ENCODE measurements around the gene FAM174B.

The FAM174B gene

GRCh38 chr15:92600856-92601255 lies 54.7 kb downstream of the FAM174B start:
- no peak overlapping the region for H3K23ac ChIP-seq (ENCODE audit: low read length)
- H3K4me2 ChIP-seq (ENCODE audit: low read length), result no peak overlapping the region
- no peaks in the 10 kb centered on the region for H3K4me1 ChIP-seq (ENCODE audit: control insufficient read depth, low read depth, low read length)
- no peaks in the 10 kb centered on the region for H3K27me3 ChIP-seq (ENCODE audit: insufficient read depth, low read length, poor library complexity)
- H3K9ac ChIP-seq (ENCODE audit: low read length), result no peak overlapping the region
- no peak overlapping the region for H2BK5ac ChIP-seq (ENCODE audit: low read length)
- no peaks in the 10 kb centered on the region for H3K36me3 ChIP-seq (ENCODE audit: control insufficient read depth, insufficient read depth, low read length)
- no peak for DNase-seq
- no peak overlapping the region for H4K5ac ChIP-seq (ENCODE audit: low read length)
- WGBS (ENCODE audit: extremely low coverage, insufficient coverage, low lambda C conversion rate), result no CpG with 5 or more reads among the region's 3 CpGs
- H3K79me1 ChIP-seq (ENCODE audit: low read length), result no peaks in the 10 kb centered on the region
- no peak overlapping the region for H2AK5ac ChIP-seq (ENCODE audit: low read length)
- H3K27ac ChIP-seq (ENCODE audit: low read depth, low read length), result no peak overlapping the region
- H3K18ac ChIP-seq (ENCODE audit: low read length), result no peak overlapping the region
- H2BK120ac ChIP-seq (ENCODE audit: low read depth, low read length), result no peak overlapping the region
- no peaks in the 10 kb centered on the region for H3K79me2 ChIP-seq (ENCODE audit: control insufficient read depth, insufficient read depth, low read length)
- H3K4ac ChIP-seq (ENCODE audit: low read depth, low read length), result no peak overlapping the region
- no peak overlapping the region for H4K8ac ChIP-seq (ENCODE audit: low read depth, low read length)
- no peak overlapping the region for H2BK15ac ChIP-seq (replicated peaks; ENCODE audit: low read depth)
- H3K56ac ChIP-seq (ENCODE audit: low read length), result no peak overlapping the region
- no peak overlapping the region for H3K4me3 ChIP-seq (ENCODE audit: low read length)

DNA sequence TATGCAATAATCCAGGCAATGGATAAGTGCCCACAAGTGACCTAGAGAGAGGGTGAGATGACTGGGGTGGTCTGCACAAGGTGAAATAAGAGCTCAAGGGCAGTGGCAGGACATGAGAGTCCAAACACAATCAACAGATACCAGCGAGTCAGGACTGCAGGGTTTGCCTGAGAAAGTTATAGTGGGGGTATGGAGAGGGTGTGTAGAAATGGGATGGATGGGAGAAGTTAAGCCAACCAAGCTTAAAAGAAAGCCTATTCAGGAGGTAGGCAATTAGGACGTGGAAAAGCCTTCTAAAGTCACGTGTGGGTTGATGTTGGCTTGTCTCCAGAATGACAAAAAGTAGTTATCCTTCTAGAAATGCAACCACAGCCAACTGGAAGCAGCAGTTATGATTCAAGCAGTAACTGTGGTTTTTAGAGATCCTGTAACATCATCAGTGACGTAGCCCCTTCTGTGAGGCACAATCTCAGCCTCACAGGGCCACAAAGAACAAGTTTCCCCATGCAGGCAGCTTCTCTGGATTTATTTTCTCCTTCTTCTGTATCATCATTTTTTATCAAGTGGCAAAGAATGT lies 56.1 kb downstream of the FAM174B start:
- no peak for DNase-seq
- Histone ChIP-seq H3K4me2 (ENCODE audit: low read length) (no peak overlapping the region), H2BK5ac (ENCODE audit: low read length) (no peak overlapping the region), H3K27ac (ENCODE audit: low read depth, low read length) (no peak overlapping the region), H3K18ac (ENCODE audit: low read length) (no peak overlapping the region), H2BK120ac (ENCODE audit: low read depth, low read length) (no peak overlapping the region), H3K9ac (ENCODE audit: low read length) (no peak overlapping the region), H3K79me2 (ENCODE audit: control insufficient read depth, insufficient read depth, low read length) (no peaks in the 10 kb centered on the region), H2BK15ac (replicated peaks; ENCODE audit: low read depth) (no peak overlapping the region), H3K4ac (ENCODE audit: low read depth, low read length) (no peak overlapping the region), H3K23ac (ENCODE audit: low read length) (no peak overlapping the region), H2AK5ac (ENCODE audit: low read length) (no peak overlapping the region), H3K4me3 (ENCODE audit: low read length) (no peak overlapping the region), H3K79me1 (ENCODE audit: low read length) (no peaks in the 10 kb centered on the region), H3K27me3 (ENCODE audit: insufficient read depth, low read length, poor library complexity) (no peaks in the 10 kb centered on the region), H3K36me3 (ENCODE audit: control insufficient read depth, insufficient read depth, low read length) (no peaks in the 10 kb centered on the region), H4K8ac (ENCODE audit: low read depth, low read length) (no peak overlapping the region), H3K56ac (ENCODE audit: low read length) (no peak overlapping the region), H3K4me1 (ENCODE audit: control insufficient read depth, low read depth, low read length) (no peaks in the 10 kb centered on the region), H4K5ac (ENCODE audit: low read length) (no peak overlapping the region)
- WGBS (ENCODE audit: extremely low coverage, insufficient coverage, low lambda C conversion rate), result no CpG with 5 or more reads among the region's 4 CpGs

DNA sequence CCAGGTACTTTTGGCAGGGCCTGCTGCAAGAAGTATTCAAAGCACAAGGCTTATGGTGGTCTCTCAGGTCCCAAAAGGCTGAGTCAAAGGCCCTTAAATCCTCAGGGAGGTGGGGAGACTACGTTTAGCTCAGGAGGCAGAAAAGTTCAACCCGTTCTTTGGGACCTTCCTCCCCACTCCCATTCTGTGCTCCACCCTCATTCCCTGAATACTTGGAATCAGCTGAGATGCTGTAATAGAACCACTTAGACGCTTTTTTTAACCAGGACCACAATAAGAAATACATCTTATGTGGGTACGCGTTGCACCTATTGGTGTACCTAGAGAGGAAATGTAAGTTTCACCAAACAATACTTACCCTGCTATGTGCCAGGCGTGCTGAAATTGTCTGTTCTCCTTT lies 58.0 kb downstream of the FAM174B start:
- H4K8ac ChIP-seq (ENCODE audit: low read depth, low read length), result no peak overlapping the region
- no peak overlapping the region for H4K5ac ChIP-seq (ENCODE audit: low read length)
- no peak overlapping the region for H3K4me2 ChIP-seq (ENCODE audit: low read length)
- no peak overlapping the region for H3K4me3 ChIP-seq (ENCODE audit: low read length)
- H3K27ac ChIP-seq (ENCODE audit: low read depth, low read length), result no peak overlapping the region
- H3K79me2 ChIP-seq (ENCODE audit: control insufficient read depth, insufficient read depth, low read length), result no peaks in the 10 kb centered on the region
- no peaks in the 10 kb centered on the region for H3K79me1 ChIP-seq (ENCODE audit: low read length)
- H3K23ac ChIP-seq (ENCODE audit: low read length), result no peak overlapping the region
- DNase-seq, result no peak
- H2BK5ac ChIP-seq (ENCODE audit: low read length), result no peak overlapping the region
- no peak overlapping the region for H3K4ac ChIP-seq (ENCODE audit: low read depth, low read length)
- H3K4me1 ChIP-seq (ENCODE audit: control insufficient read depth, low read depth, low read length), result no peaks in the 10 kb centered on the region
- no peak overlapping the region for H3K56ac ChIP-seq (ENCODE audit: low read length)
- WGBS (ENCODE audit: extremely low coverage, insufficient coverage, low lambda C conversion rate), result no CpG with 5 or more reads among the region's 6 CpGs
- no peak overlapping the region for H2AK5ac ChIP-seq (ENCODE audit: low read length)
- no peaks in the 10 kb centered on the region for H3K27me3 ChIP-seq (ENCODE audit: insufficient read depth, low read length, poor library complexity)
- H2BK15ac ChIP-seq (replicated peaks; ENCODE audit: low read depth), result no peak overlapping the region
- no peaks in the 10 kb centered on the region for H3K36me3 ChIP-seq (ENCODE audit: control insufficient read depth, insufficient read depth, low read length)
- H3K9ac ChIP-seq (ENCODE audit: low read length), result no peak overlapping the region
- H3K18ac ChIP-seq (ENCODE audit: low read length), result no peak overlapping the region
- H2BK120ac ChIP-seq (ENCODE audit: low read depth, low read length), result no peak overlapping the region

- Histone ChIP-seq H2BK120ac (ENCODE audit: low read depth, low read length) (no peak overlapping the region), H3K56ac (ENCODE audit: low read length) (no peak overlapping the region), H3K4me3 (ENCODE audit: low read length) (no peak overlapping the region), H3K79me1 (ENCODE audit: low read length) (no peaks in the 10 kb centered on the region), H3K4me1 (ENCODE audit: control insufficient read depth, low read depth, low read length) (no peaks in the 10 kb centered on the region), H3K9ac (ENCODE audit: low read length) (no peak overlapping the region), H3K79me2 (ENCODE audit: control insufficient read depth, insufficient read depth, low read length) (no peaks in the 10 kb centered on the region), H2BK5ac (ENCODE audit: low read length) (no peak overlapping the region), H3K23ac (ENCODE audit: low read length) (no peak overlapping the region), H3K36me3 (ENCODE audit: control insufficient read depth, insufficient read depth, low read length) (no peaks in the 10 kb centered on the region), H4K5ac (ENCODE audit: low read length) (no peak overlapping the region), H3K4me2 (ENCODE audit: low read length) (no peak overlapping the region), H3K4ac (ENCODE audit: low read depth, low read length) (no peak overlapping the region), H3K27ac (ENCODE audit: low read depth, low read length) (no peak overlapping the region), H2BK15ac (replicated peaks; ENCODE audit: low read depth) (no peak overlapping the region), H3K27me3 (ENCODE audit: insufficient read depth, low read length, poor library complexity) (no peaks in the 10 kb centered on the region), H4K8ac (ENCODE audit: low read depth, low read length) (no peak overlapping the region), H2AK5ac (ENCODE audit: low read length) (no peak overlapping the region), H3K18ac (ENCODE audit: low read length) (no peak overlapping the region)
- no peak for DNase-seq
- WGBS (ENCODE audit: extremely low coverage, insufficient coverage, low lambda C conversion rate), result no CpG with 5 or more reads among the region's 5 CpGs
These were observed 59.0 kb downstream of the FAM174B start for GRCh38 chr15:92596623-92597022.

GRCh38 chr15:92595506-92596381 lies 59.8 kb downstream of the FAM174B start:
- H3K27ac ChIP-seq (ENCODE audit: low read depth, low read length), result no peak overlapping the region
- H3K23ac ChIP-seq (ENCODE audit: low read length), result no peak overlapping the region
- H4K5ac ChIP-seq (ENCODE audit: low read length), result no peak overlapping the region
- H3K79me1 ChIP-seq (ENCODE audit: low read length), result no peaks in the 10 kb centered on the region
- DNase-seq, result no peak
- H3K4me2 ChIP-seq (ENCODE audit: low read length), result no peak overlapping the region
- no peak overlapping the region for H3K56ac ChIP-seq (ENCODE audit: low read length)
- no peak overlapping the region for H2AK5ac ChIP-seq (ENCODE audit: low read length)
- no peaks in the 10 kb centered on the region for H3K27me3 ChIP-seq (ENCODE audit: insufficient read depth, low read length, poor library complexity)
- H3K4me3 ChIP-seq (ENCODE audit: low read length), result no peak overlapping the region
- WGBS (ENCODE audit: extremely low coverage, insufficient coverage, low lambda C conversion rate), result no CpG with 5 or more reads among the region's 19 CpGs
- no peak overlapping the region for H2BK120ac ChIP-seq (ENCODE audit: low read depth, low read length)
- no peak overlapping the region for H3K4ac ChIP-seq (ENCODE audit: low read depth, low read length)
- H3K9ac ChIP-seq (ENCODE audit: low read length), result no peak overlapping the region
- H4K8ac ChIP-seq (ENCODE audit: low read depth, low read length), result no peak overlapping the region
- H3K79me2 ChIP-seq (ENCODE audit: control insufficient read depth, insufficient read depth, low read length), result no peaks in the 10 kb centered on the region
- H2BK5ac ChIP-seq (ENCODE audit: low read length), result no peak overlapping the region
- H3K18ac ChIP-seq (ENCODE audit: low read length), result no peak overlapping the region
- H3K36me3 ChIP-seq (ENCODE audit: control insufficient read depth, insufficient read depth, low read length), result no peaks in the 10 kb centered on the region
- H2BK15ac ChIP-seq (replicated peaks; ENCODE audit: low read depth), result no peak overlapping the region
- no peaks in the 10 kb centered on the region for H3K4me1 ChIP-seq (ENCODE audit: control insufficient read depth, low read depth, low read length)

Measured in mesendoderm (in vitro differentiated cells).